Endothelial cell of umbilical vein (primary cell): ENCODE measurements around the gene ARPC5L. TPM values are rescaled to one million over a fixed set of nuclear protein-coding genes. Genes with fewer than 3 reads are reported as not detected.

Source experiments
- BruUV-seq: library from RNA; stranded (reverse); fragments of 400-500 nt; replicated peaks from 2 replicates; lab custom pipeline; 2021; lab: Mats Ljungman, UMichigan
- CTCF ChIA-PET: fragments of 300-600, 350-600 bp; sonication (Branson Sonifier 250); formaldehyde crosslinking; loops from one replicate; lab custom pipeline; 2021; ENCODE audit warnings: antibody characterized with exemption, inconsistent platforms; lab: Charles Lee
- POLR2A ChIA-PET: fragments of 300-600, 350-600 bp; sonication (Branson Sonifier 250); formaldehyde crosslinking; loops from one replicate; lab custom pipeline; 2021; ENCODE audit warnings: antibody characterized with exemption, inconsistent platforms; lab: Charles Lee
- DNase-seq: peaks from one replicate; pipeline ENCODE4 v3.0.0-alpha.2; 2011; ENCODE audit warnings: low read depth, low spot score
- FAIRE-seq: peaks from 2 replicates; lab custom pipeline; 2011; peaks lifted over from hg19 to GRCh38; lab: Jason Lieb, UNC
- H2AFZ ChIP-seq: 2 replicates; pipeline ENCODE4 v1.6.0; 2012; ENCODE audit warnings: low read depth, low read length, control low read depth, inconsistent platforms
- H3K27ac ChIP-seq: 2 replicates; pipeline ENCODE4 v1.5.1; 2011; ENCODE audit warnings: low read depth, mild to moderate bottlenecking, control low read depth, low read length, moderate library complexity; ENCODE audit not compliant: insufficient read depth
- H3K27me3 ChIP-seq, 2 experiments: 2 replicates each; pipeline versions ENCODE4 v1.6.0 to v1.6.1; 2011; ENCODE audit warnings: low read length in 2 of 2, mixed read lengths in 1 of 2; ENCODE audit not compliant: control insufficient read depth in 2 of 2, insufficient read depth in 2 of 2
- H3K36me3 ChIP-seq, 2 experiments: 2 replicates in 1 of 2; 3 replicates in 1 of 2; pipeline ENCODE4 v1.5.1; 2011; ENCODE audit warnings: low read length in 2 of 2, mild to moderate bottlenecking in 1 of 2, moderate library complexity in 1 of 2; ENCODE audit not compliant: control insufficient read depth in 2 of 2, insufficient read depth in 2 of 2; ENCODE audit errors: extremely low read depth in 1 of 2
- H3K4me1 ChIP-seq: 3 replicates; pipeline ENCODE4 v1.5.1; 2011; ENCODE audit warnings: mild to moderate bottlenecking, low read length; ENCODE audit not compliant: control insufficient read depth, insufficient read depth; ENCODE audit errors: extremely low read depth
- H3K4me2 ChIP-seq: 2 replicates; pipeline ENCODE4 v1.6.1; 2011; ENCODE audit warnings: low read length, control low read depth, mixed read lengths; ENCODE audit not compliant: insufficient read depth
- H3K4me3 ChIP-seq, 3 experiments: fragments of 200-600 bp in 1 of 3; sonication (generic), shearing (Covaris generic) in 1 of 3; replicated peaks in 1 of 3; 2 replicates each; pipeline ENCODE4 v1.5.1; 2011 to 2016; ENCODE audit warnings: control low read depth in 3 of 3, low read length in 3 of 3, mild to moderate bottlenecking in 2 of 3, inconsistent platforms in 1 of 3, low read depth in 1 of 3, moderate library complexity in 1 of 3; ENCODE audit not compliant: insufficient read depth in 1 of 3
- H3K79me2 ChIP-seq: 2 replicates; pipeline ENCODE4 v1.6.0; 2012; ENCODE audit warnings: low read length, inconsistent platforms; ENCODE audit not compliant: control insufficient read depth, insufficient read depth
- H3K9ac ChIP-seq: replicated peaks from 2 replicates; pipeline ENCODE3; 2011; ENCODE audit warnings: low read length, control low read depth; ENCODE audit not compliant: insufficient read depth; ENCODE audit errors: extremely low read depth
- H3K9me1 ChIP-seq: replicated peaks from 3 replicates; pipeline ENCODE4 v1.6.0; 2011; ENCODE audit warnings: mild to moderate bottlenecking, low read length; ENCODE audit not compliant: control insufficient read depth, insufficient read depth; ENCODE audit errors: extremely low read depth
- H3K9me3 ChIP-seq: replicated peaks from 2 replicates; pipeline ENCODE4 v1.5.1; 2012; ENCODE audit warnings: low read length, inconsistent platforms; ENCODE audit not compliant: control insufficient read depth, insufficient read depth
- H4K20me1 ChIP-seq: replicated peaks from 2 replicates; pipeline ENCODE3; 2011; ENCODE audit warnings: mild to moderate bottlenecking, low read length; ENCODE audit not compliant: control insufficient read depth, insufficient read depth; ENCODE audit errors: extremely low read depth
- EZH2 ChIP-seq: IDR thresholded peaks from 2 replicates; pipeline ENCODE4 v1.6.1; 2012; ENCODE audit warnings: borderline replicate concordance, low read depth, mild to moderate bottlenecking, moderate library complexity, low read length, inconsistent platforms; ENCODE audit not compliant: severe bottlenecking
- GATA2 ChIP-seq: IDR thresholded peaks from 2 replicates; pipeline ENCODE4 v1.7.0; 2011; ENCODE audit warnings: low read depth, mild to moderate bottlenecking, moderate library complexity, mixed read lengths, low read length; ENCODE audit not compliant: insufficient read length, insufficient read depth
- MAX ChIP-seq: IDR thresholded peaks from 2 replicates; pipeline ENCODE4 v1.6.1; 2011; ENCODE audit not compliant: insufficient read depth, insufficient read length
- POLR2A ChIP-seq: IDR thresholded peaks from 2 replicates; pipeline ENCODE4 v1.6.1; 2012; ENCODE audit warnings: low read depth, mild to moderate bottlenecking, control low read depth, low read length
- POLR2AphosphoS5 ChIP-seq: IDR thresholded peaks from 2 replicates; pipeline ENCODE4 v1.6.1; 2012; ENCODE audit warnings: low read depth, mild to moderate bottlenecking, control low read depth, low read length, moderate library complexity; ENCODE audit not compliant: insufficient read depth
- dilution Hi-C: fragments of 300-500 bp; cut with MboI; formaldehyde crosslinking; loops from one replicate; pipeline ENCODE4 v1.15.0; 2019; ENCODE audit warnings: low sequenced_read_pairs; ENCODE audit not compliant: extremely low pct_ligation_motif_present
- intact Hi-C: fragments of 100-400 bp; cut with micrococcal nuclease; formaldehyde crosslinking; loops from one replicate; pipeline ENCODE4 v1.10.0; 2022
- polyA plus RNA-seq, 4 experiments: library from polyadenylated mRNA; depleted of rRNA in 3 of 4; stranded (reverse) in 3 of 4; unstranded in 1 of 4; fragments of >200 nt; gene quantifications; 2 replicates each; pipeline versions ENCODE4 v1.2.1 to v1.2.3, GENCODE V29; 2011 to 2012; ENCODE audit warnings: missing spikeins in 1 of 4
- total RNA-seq: library from RNA; stranded (reverse); gene quantifications from 2 replicates; pipeline ENCODE4 v1.2.3, GENCODE V29; 2021

The ARPC5L gene
- total and polyA plus RNA-seq, 2 donors (not counting 3 experiments of a cell fraction or from before 2014, with no cell fraction given): 60.7 to 68.1 TPM

DNA sequence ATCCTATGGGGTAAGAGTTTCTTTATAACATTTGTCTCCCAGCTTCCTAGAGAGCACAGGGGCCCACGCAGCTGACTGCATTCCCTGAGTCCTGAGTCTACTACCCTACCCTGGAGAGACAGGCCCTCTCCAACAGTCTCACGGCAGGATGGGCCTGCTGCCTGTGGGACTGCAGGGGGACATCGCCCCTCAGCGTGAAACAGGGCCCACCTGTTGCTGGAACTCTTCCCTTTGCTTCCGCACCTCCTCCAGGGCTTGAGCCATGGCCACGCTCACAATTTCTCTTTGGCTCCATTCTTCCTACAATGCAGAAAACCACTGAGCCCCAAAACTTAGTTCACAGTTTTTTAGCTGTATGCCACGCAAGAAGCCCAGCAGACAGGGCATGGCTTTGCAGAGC is 28.2 kb downstream of the ARPC5L start:
- no peak overlapping the region for H3K4me3 ChIP-seq
- no peaks in the 10 kb centered on the region for H3K27me3 ChIP-seq
- H3K9me1 ChIP-seq: no peaks in the 10 kb centered on the region
- CTCF ChIA-PET: interaction anchor here (1.0 kb wide), 1 partner anchor 12 kb away, joined by 3 read pairs; no protein-coding TSS in a partner anchor
- intact Hi-C loops (no loop called here), dilution Hi-C loops (no loop called here)
- DNase-seq (no peak), FAIRE-seq (no peak)
- no TSS peak for BruUV-seq
- no peak overlapping the region for H3K27ac ChIP-seq
- no peaks in the 10 kb centered on the region for H3K4me1 ChIP-seq
- H3K9me3 ChIP-seq: no peaks in the 10 kb centered on the region
- H3K79me2 ChIP-seq: no peaks in the 10 kb centered on the region
- H3K36me3 ChIP-seq: peaks cover 0 to 37% of the 10 kb centered on the region in 2 experiments
- no peak overlapping the region for H3K9ac ChIP-seq
- H3K4me2 ChIP-seq: no peak overlapping the region
- H4K20me1 ChIP-seq: no peaks in the 10 kb centered on the region
- no peak overlapping the region for H2AFZ ChIP-seq
- TF ChIP-seq POLR2A: no peak
- POLR2A ChIA-PET: no interaction called here

GRCh38 chr9:124894035-124894740 is 32.3 kb downstream of the ARPC5L start:
- Histone ChIP-seq H3K27ac (no peak overlapping the region), H3K9me3 (no peaks in the 10 kb centered on the region), H3K4me3 (no peak overlapping the region), H3K27me3 (no peaks in the 10 kb centered on the region), H3K36me3 (peaks cover 0 to 20% of the 10 kb centered on the region in 2 experiments), H3K4me2 (no peak overlapping the region), H4K20me1 (no peaks in the 10 kb centered on the region), H2AFZ (no peak overlapping the region), H3K9me1 (no peaks in the 10 kb centered on the region), H3K9ac (no peak overlapping the region), H3K4me1 (no peaks in the 10 kb centered on the region), H3K79me2 (no peaks in the 10 kb centered on the region)
- DNase-seq (no peak), FAIRE-seq (no peak)
- CTCF ChIA-PET: interaction anchor here (0.7 to 2.3 kb wide), 14 partner anchors 12 to 249 kb away, joined by 3 to 13 read pairs (median 4); partner anchors contain the start of genes ARPC5L, NR6A1, OLFML2A and SCAI
- dilution Hi-C loops (no loop called here), intact Hi-C loops (loop anchor here (1.0 kb wide), 3 partner anchors 32 to 120 kb away; partner anchors contain the start of genes ARPC5L and WDR38)
- POLR2A ChIA-PET: interaction anchor here (0.5 kb wide), 1 partner anchor 481 kb away, joined by 3 read pairs; no protein-coding TSS in a partner anchor
- BruUV-seq: no TSS peak
- TF ChIP-seq MAX: no peak
- TF ChIP-seq GATA2: no peak
- no peak for TF ChIP-seq EZH2
- TF ChIP-seq POLR2AphosphoS5: no peak
